ENCODE data around the gene NRXN3.

DNA sequence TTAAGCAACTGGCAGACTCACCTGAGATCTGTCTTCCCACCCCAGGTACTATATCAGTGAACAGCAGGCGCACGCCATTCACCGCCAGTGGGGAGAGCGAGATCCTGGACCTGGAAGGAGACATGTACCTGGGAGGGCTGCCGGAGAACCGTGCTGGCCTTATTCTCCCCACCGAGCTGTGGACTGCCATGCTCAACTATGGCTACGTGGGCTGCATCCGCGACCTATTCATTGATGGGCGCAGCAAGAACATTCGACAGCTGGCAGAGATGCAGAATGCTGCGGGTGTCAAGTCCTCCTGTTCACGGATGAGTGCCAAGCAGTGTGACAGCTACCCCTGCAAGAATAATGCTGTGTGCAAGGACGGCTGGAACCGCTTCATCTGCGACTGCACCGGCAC lies 544.5 kb downstream of the NRXN3 start:
- TF ChIP-seq, protein P1, sequence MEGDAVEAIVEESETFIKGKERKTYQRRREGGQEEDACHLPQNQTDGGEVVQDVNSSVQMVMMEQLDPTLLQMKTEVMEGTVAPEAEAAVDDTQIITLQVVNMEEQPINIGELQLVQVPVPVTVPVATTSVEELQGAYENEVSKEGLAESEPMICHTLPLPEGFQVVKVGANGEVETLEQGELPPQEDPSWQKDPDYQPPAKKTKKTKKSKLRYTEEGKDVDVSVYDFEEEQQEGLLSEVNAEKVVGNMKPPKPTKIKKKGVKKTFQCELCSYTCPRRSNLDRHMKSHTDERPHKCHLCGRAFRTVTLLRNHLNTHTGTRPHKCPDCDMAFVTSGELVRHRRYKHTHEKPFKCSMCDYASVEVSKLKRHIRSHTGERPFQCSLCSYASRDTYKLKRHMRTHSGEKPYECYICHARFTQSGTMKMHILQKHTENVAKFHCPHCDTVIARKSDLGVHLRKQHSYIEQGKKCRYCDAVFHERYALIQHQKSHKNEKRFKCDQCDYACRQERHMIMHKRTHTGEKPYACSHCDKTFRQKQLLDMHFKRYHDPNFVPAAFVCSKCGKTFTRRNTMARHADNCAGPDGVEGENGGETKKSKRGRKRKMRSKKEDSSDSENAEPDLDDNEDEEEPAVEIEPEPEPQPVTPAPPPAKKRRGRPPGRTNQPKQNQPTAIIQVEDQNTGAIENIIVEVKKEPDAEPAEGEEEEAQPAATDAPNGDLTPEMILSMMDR (IDR thresholded peaks at IDR 0.05): no peak
- TF ChIP-seq POLR2A (IDR thresholded peaks at IDR 0.05): no peak
